Measurements from ENCODE around the gene PEPD. TPM values are rescaled to one million over a fixed set of nuclear protein-coding genes. Genes with fewer than 3 reads are reported as not detected.

PEPD gene
- total RNA-seq, 2 donors from 2014 or later = 74.0 to 89.9 TPM

DNA sequence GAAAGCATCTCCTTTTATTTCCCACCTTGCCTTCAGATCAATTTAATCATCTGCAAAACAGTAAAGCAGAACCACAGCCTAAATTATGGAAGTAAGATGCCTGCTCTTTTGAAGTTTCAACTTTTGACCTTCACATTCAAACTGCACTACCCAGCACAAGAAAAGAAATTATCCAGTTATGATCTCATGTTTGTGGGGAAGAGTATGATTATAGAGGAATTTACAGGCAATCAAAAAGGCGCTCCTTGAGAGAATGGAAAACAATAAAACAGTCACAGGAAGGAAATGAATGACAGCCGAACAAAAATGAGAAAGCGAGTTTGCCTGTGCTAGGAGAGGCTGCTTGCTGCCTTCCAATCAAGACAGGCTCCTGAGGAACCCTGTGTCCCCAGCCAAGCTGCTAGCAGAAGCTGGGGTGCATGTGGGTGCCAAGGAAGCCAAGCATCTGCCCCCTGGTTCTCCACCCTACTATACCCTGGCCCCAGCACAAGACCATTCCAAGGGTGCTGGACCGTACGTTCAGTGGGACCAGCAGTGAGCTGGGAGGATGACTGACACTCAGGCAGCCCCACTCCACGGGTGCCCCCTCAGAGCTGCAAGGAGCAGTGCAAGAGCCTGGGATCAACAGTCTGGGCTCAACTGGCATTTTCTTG lies 47.8 kb downstream of the PEPD start:
- no peaks in the 10 kb centered on the region for H3K9me3 ChIP-seq
- H3K4me1 ChIP-seq (replicated peaks) = no peaks in the 10 kb centered on the region
- H3K36me3 ChIP-seq = no peaks in the 10 kb centered on the region
- intact Hi-C loops (cut with DNase I) = no loop called here
- H3K4me3 ChIP-seq = no peak overlapping the region
- H3K27ac ChIP-seq = no peak overlapping the region
- TF ChIP-seq POLR2A (IDR thresholded peaks at IDR 0.05) = no peak
- TF ChIP-seq POLR2AphosphoS5 (IDR thresholded peaks at IDR 0.05) = no peak
- TF ChIP-seq, protein P1, sequence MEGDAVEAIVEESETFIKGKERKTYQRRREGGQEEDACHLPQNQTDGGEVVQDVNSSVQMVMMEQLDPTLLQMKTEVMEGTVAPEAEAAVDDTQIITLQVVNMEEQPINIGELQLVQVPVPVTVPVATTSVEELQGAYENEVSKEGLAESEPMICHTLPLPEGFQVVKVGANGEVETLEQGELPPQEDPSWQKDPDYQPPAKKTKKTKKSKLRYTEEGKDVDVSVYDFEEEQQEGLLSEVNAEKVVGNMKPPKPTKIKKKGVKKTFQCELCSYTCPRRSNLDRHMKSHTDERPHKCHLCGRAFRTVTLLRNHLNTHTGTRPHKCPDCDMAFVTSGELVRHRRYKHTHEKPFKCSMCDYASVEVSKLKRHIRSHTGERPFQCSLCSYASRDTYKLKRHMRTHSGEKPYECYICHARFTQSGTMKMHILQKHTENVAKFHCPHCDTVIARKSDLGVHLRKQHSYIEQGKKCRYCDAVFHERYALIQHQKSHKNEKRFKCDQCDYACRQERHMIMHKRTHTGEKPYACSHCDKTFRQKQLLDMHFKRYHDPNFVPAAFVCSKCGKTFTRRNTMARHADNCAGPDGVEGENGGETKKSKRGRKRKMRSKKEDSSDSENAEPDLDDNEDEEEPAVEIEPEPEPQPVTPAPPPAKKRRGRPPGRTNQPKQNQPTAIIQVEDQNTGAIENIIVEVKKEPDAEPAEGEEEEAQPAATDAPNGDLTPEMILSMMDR (IDR thresholded peaks at IDR 0.05) = no peak
- 28% methylated on average over 6 of the region's 6 CpGs for WGBS
- H3K27me3 ChIP-seq (replicated peaks; ENCODE audit: insufficient read depth) = no peaks in the 10 kb centered on the region
- DNase-seq (ENCODE audit: low spot score) = no peak

GRCh38 chr19:33472691-33473652 lies 48.6 kb downstream of the PEPD start:
- intact Hi-C loops (cut with DNase I) = no loop called here
- TF ChIP-seq, protein P1 (IDR thresholded peaks at IDR 0.05) = no peak
- no peak for TF ChIP-seq POLR2A (IDR thresholded peaks at IDR 0.05)
- no peak for TF ChIP-seq POLR2AphosphoS5 (IDR thresholded peaks at IDR 0.05)
- H3K27me3 ChIP-seq (replicated peaks; ENCODE audit: insufficient read depth) = no peaks in the 10 kb centered on the region

GRCh38 chr19:33472226-33472625 lies 49.4 kb downstream of the PEPD start:
- Histone ChIP-seq H3K9me3 (no peaks in the 10 kb centered on the region), H3K27ac (no peak overlapping the region), H3K4me3 (no peak overlapping the region), H3K4me1 (replicated peaks) (no peaks in the 10 kb centered on the region), H3K27me3 (replicated peaks; ENCODE audit: insufficient read depth) (no peaks in the 10 kb centered on the region), H3K36me3 (no peaks in the 10 kb centered on the region)
- 94% methylated on average over 4 of the region's 4 CpGs for WGBS
- no peak for DNase-seq (ENCODE audit: low spot score)
- TF ChIP-seq, protein P1 (IDR thresholded peaks at IDR 0.05) = no peak
- no peak for TF ChIP-seq POLR2AphosphoS5 (IDR thresholded peaks at IDR 0.05)
- TF ChIP-seq POLR2A (IDR thresholded peaks at IDR 0.05) = no peak
- intact Hi-C loops (cut with DNase I) = no loop called here

More at GRCh38 chr19:33472691-33473652, 48.6 kb downstream of the PEPD start:
- DNase-seq (ENCODE audit: low spot score) = no peak
- no peak overlapping the region for H3K4me3 ChIP-seq
- H3K4me1 ChIP-seq (replicated peaks) = no peaks in the 10 kb centered on the region
- no peak overlapping the region for H3K27ac ChIP-seq
- no peaks in the 10 kb centered on the region for H3K9me3 ChIP-seq
- no peaks in the 10 kb centered on the region for H3K36me3 ChIP-seq
- 54% methylated on average over 23 of the region's 23 CpGs for WGBS

- DNase-seq (ENCODE audit: low spot score) = no peak
- TF ChIP-seq, protein P1 (IDR thresholded peaks at IDR 0.05) = no peak
- no peak for TF ChIP-seq POLR2A (IDR thresholded peaks at IDR 0.05)
- TF ChIP-seq POLR2AphosphoS5 (IDR thresholded peaks at IDR 0.05) = no peak
- Histone ChIP-seq H3K9me3 (no peaks in the 10 kb centered on the region), H3K27ac (no peak overlapping the region), H3K27me3 (replicated peaks; ENCODE audit: insufficient read depth) (no peaks in the 10 kb centered on the region), H3K4me3 (no peak overlapping the region), H3K4me1 (replicated peaks) (no peaks in the 10 kb centered on the region), H3K36me3 (no peaks in the 10 kb centered on the region)
- intact Hi-C loops (cut with DNase I) = no loop called here
- WGBS = 92% methylated on average over 13 of the region's 13 CpGs
These were observed 50.2 kb downstream of the PEPD start for GRCh38 chr19:33471111-33471996.
